Progenitor cell of endocrine pancreas (in vitro differentiated cells): ENCODE results near the gene ETV6. TPM values are rescaled to one million over a fixed set of nuclear protein-coding genes. Genes with fewer than 3 reads are reported as not detected.

ENCODE experiments used
- DNase-seq: peaks from one replicate; pipeline ENCODE4 v3.0.0; 2021; ENCODE audit warnings: low spot score; ENCODE audit not compliant: unreplicated experiment
- H3K27ac Mint-ChIP-seq: 2 replicates; pipeline ENCODE4 v1.8.0; 2021; ENCODE audit warnings: mild to moderate bottlenecking, moderate library complexity, mixed read lengths
- H3K27me3 Mint-ChIP-seq: 2 replicates; pipeline ENCODE4 v1.8.0; 2021; ENCODE audit warnings: mixed read lengths
- H3K36me3 Mint-ChIP-seq: 2 replicates; pipeline ENCODE4 v1.8.0; 2022; ENCODE audit warnings: mixed read lengths; ENCODE audit not compliant: insufficient read depth
- H3K4me1 Mint-ChIP-seq: 2 replicates; pipeline ENCODE4 v1.8.0; 2021; ENCODE audit warnings: low read depth, mixed read lengths
- H3K4me3 Mint-ChIP-seq: 2 replicates; pipeline ENCODE4 v1.8.0; 2021; ENCODE audit warnings: low read depth, mild to moderate bottlenecking, moderate library complexity, mixed read lengths
- H3K9me3 Mint-ChIP-seq: 2 replicates; pipeline ENCODE4 v1.8.0; 2021; ENCODE audit warnings: low read depth, mixed read lengths
- CTCF ChIP-seq: fragments of 200-600 bp; sonication (generic); IDR thresholded peaks from one replicate; pipeline ENCODE4 v1.5.0; 2021; ENCODE audit warnings: antibody characterized with exemption, mild to moderate bottlenecking; ENCODE audit not compliant: unreplicated experiment
- long read RNA-seq: library from polyadenylated mRNA; unstranded; transcript quantifications from one replicate; pipeline ENCODE4 v2.0.0, GENCODE V29; 2020
- total RNA-seq: library from RNA; stranded (reverse); gene quantifications from 2 replicates; pipeline ENCODE4 v1.2.1, GENCODE V29; 2021

The ETV6 gene
- total RNA-seq: 49.7 and 55.2 TPM in 2 replicates
- long read RNA-seq, full-length matches to known transcripts: 11 of 31 reads
- long read RNA-seq, partial matches to known transcripts: 6 of 31 reads
- long read RNA-seq, other reads (novel, unspliced or antisense): 14 of 31 reads

GRCh38 chr12:11649413-11650285 is at the start of gene ETV6:
Gene ETV6 (plus strand): TSS chr12:11649674. CDS start chr12:11650128, 454 bp downstream.
- TF ChIP-seq CTCF: no peak
- Mint-ChIP-seq H3K27me3 (no peaks in the 10 kb centered on the region), H3K4me3 (peak within 1 kb of the TSS; percentile 91), H3K27ac (peak within 1 kb of the TSS; percentile 100), H3K36me3 (no peaks in the 10 kb centered on the region), H3K4me1 (peaks cover 32% of the 10 kb centered on the region), H3K9me3 (no peaks in the 10 kb centered on the region)
- DNase-seq: peak; percentile 64

GRCh38 chr12:11600199-11600598 is 49.3 kb upstream of the ETV6 start:
- Mint-ChIP-seq H3K4me1 (no peaks in the 10 kb centered on the region), H3K27ac (no peak overlapping the region), H3K4me3 (no peak overlapping the region), H3K36me3 (no peaks in the 10 kb centered on the region), H3K9me3 (no peaks in the 10 kb centered on the region), H3K27me3 (peaks cover 8% of the 10 kb centered on the region)
- DNase-seq: no peak
- no peak for TF ChIP-seq CTCF

- no peaks in the 10 kb centered on the region for H3K4me1 Mint-ChIP-seq
- DNase-seq: no peak
- peaks cover 8% of the 10 kb centered on the region for H3K27me3 Mint-ChIP-seq
- H3K4me3 Mint-ChIP-seq: no peak overlapping the region
- no peaks in the 10 kb centered on the region for H3K9me3 Mint-ChIP-seq
- no peak for TF ChIP-seq CTCF
- no peaks in the 10 kb centered on the region for H3K36me3 Mint-ChIP-seq
- H3K27ac Mint-ChIP-seq: no peak overlapping the region
These were observed 47.8 kb upstream of the ETV6 start for GRCh38 chr12:11601647-11602046.

- Mint-ChIP-seq H3K4me3 (no peak overlapping the region), H3K36me3 (no peaks in the 10 kb centered on the region), H3K9me3 (no peaks in the 10 kb centered on the region), H3K4me1 (peaks cover 14% of the 10 kb centered on the region), H3K27me3 (peaks cover 29% of the 10 kb centered on the region), H3K27ac (no peak overlapping the region)
- no peak for TF ChIP-seq CTCF
- DNase-seq: no peak
These were observed 42.0 kb upstream of the ETV6 start for GRCh38 chr12:11607313-11608081.

GRCh38 chr12:11609045-11609444 is 40.4 kb upstream of the ETV6 start:
- H3K4me3 Mint-ChIP-seq: no peak overlapping the region
- H3K36me3 Mint-ChIP-seq: no peaks in the 10 kb centered on the region
- DNase-seq: no peak
- H3K27ac Mint-ChIP-seq: no peak overlapping the region
- H3K4me1 Mint-ChIP-seq: peaks cover 14% of the 10 kb centered on the region
- TF ChIP-seq CTCF: no peak
- peaks cover 42% of the 10 kb centered on the region for H3K27me3 Mint-ChIP-seq
- no peaks in the 10 kb centered on the region for H3K9me3 Mint-ChIP-seq
